Liver (tissue), 9 donors: ENCODE measurements around the gene TNS3. TPM values are rescaled to one million over a fixed set of nuclear protein-coding genes. Genes with fewer than 3 reads are reported as not detected.

Source experiments
- DNase-seq: peaks from one replicate; pipeline ENCODE4 v3.0.0-alpha.2; 2017; ENCODE audit warnings: low spot score
- H3K27ac ChIP-seq, 2 donors: one replicate each; pipeline ENCODE4 v1.7.0; 2013; ENCODE audit warnings: inconsistent platforms in 2 of 2, low read length in 2 of 2, control low read depth in 1 of 2, low read depth in 1 of 2, mild to moderate bottlenecking in 1 of 2
- H3K27me3 ChIP-seq, 4 donors: one replicate each; pipeline versions ENCODE4 v1.6.1 to v1.7.0; 2013; ENCODE audit warnings: low read length in 3 of 4, inconsistent platforms in 1 of 4, mild to moderate bottlenecking in 1 of 4, moderate library complexity in 1 of 4; ENCODE audit not compliant: control insufficient read depth in 4 of 4, insufficient read depth in 4 of 4
- H3K36me3 ChIP-seq, 4 donors: one replicate each; pipeline versions ENCODE4 v1.6.1 to v1.7.0; 2013; ENCODE audit warnings: low read length in 3 of 4, mild to moderate bottlenecking in 3 of 4, low read depth in 1 of 4, moderate library complexity in 1 of 4; ENCODE audit not compliant: control insufficient read depth in 4 of 4, insufficient read depth in 3 of 4
- H3K4me1 ChIP-seq, 4 donors: one replicate each; pipeline versions ENCODE4 v1.6.1 to v1.7.0; 2013; ENCODE audit warnings: low read length in 3 of 4, mild to moderate bottlenecking in 3 of 4, moderate library complexity in 1 of 4; ENCODE audit not compliant: control insufficient read depth in 4 of 4, insufficient read depth in 4 of 4
- H3K4me3 ChIP-seq, 3 donors: one replicate each; pipeline versions ENCODE4 v1.6.1 to v1.7.0; 2013; ENCODE audit warnings: low read length in 3 of 3, control low read depth in 1 of 3, low read depth in 1 of 3, mild to moderate bottlenecking in 1 of 3
- H3K9ac ChIP-seq, 2 donors: one replicate each; pipeline ENCODE4 v1.7.0; 2013; ENCODE audit warnings: low read length in 2 of 2, mild to moderate bottlenecking in 2 of 2, moderate library complexity in 2 of 2, control low read depth in 1 of 2, low read depth in 1 of 2
- H3K9me3 ChIP-seq, 4 donors: one replicate each; pipeline versions ENCODE4 v1.6.1 to v1.7.0; 2013; ENCODE audit warnings: low read length in 3 of 4; ENCODE audit not compliant: control insufficient read depth in 4 of 4
- EGR1 ChIP-seq, 2 donors: IDR thresholded peaks; 2 replicates each; pipeline ENCODE4 v1.6.1; 2016 to 2018; ENCODE audit warnings: antibody characterized with exemption in 2 of 2, low read depth in 2 of 2
- FOXA1 ChIP-seq: IDR thresholded peaks from 2 replicates; pipeline ENCODE4 v1.6.1; 2016; ENCODE audit warnings: antibody characterized with exemption
- FOXA2 ChIP-seq: IDR thresholded peaks from 2 replicates; pipeline ENCODE4 v1.6.1; 2016; ENCODE audit warnings: antibody characterized with exemption
- GABPA ChIP-seq, 2 donors: IDR thresholded peaks in 1 of 2; conservative IDR thresholded peaks in 1 of 2; 2 replicates each; pipeline ENCODE4 v1.6.1; 2016; ENCODE audit warnings: antibody characterized with exemption in 2 of 2, mild to moderate bottlenecking in 1 of 2, moderate library complexity in 1 of 2
- HNF4A ChIP-seq, 2 donors: conservative IDR thresholded peaks; 2 replicates each; pipeline ENCODE4 v1.6.1; 2016; ENCODE audit warnings: antibody characterized with exemption in 2 of 2, mild to moderate bottlenecking in 2 of 2
- HNF4G ChIP-seq: IDR thresholded peaks from 2 replicates; pipeline ENCODE4 v1.6.1; 2016; ENCODE audit warnings: antibody characterized with exemption
- JUND ChIP-seq, 2 donors: IDR thresholded peaks; 2 replicates each; pipeline ENCODE4 v1.6.1; 2016; ENCODE audit warnings: antibody characterized with exemption in 2 of 2
- NR2F2 ChIP-seq: IDR thresholded peaks from 2 replicates; pipeline ENCODE4 v1.6.1; 2016; ENCODE audit warnings: antibody characterized with exemption
- RAD21 ChIP-seq, 2 donors: IDR thresholded peaks; 2 replicates each; pipeline ENCODE4 v1.6.1; 2016; ENCODE audit warnings: antibody characterized with exemption in 2 of 2, mild to moderate bottlenecking in 2 of 2
- RXRA ChIP-seq, 2 donors: IDR thresholded peaks; 2 replicates each; pipeline ENCODE4 v1.6.1; 2017 to 2018; ENCODE audit warnings: antibody characterized with exemption in 2 of 2, mild to moderate bottlenecking in 1 of 2
- SP1 ChIP-seq: IDR thresholded peaks from 2 replicates; pipeline ENCODE4 v1.6.1; 2018; ENCODE audit warnings: antibody characterized with exemption, mild to moderate bottlenecking
- TAF1 ChIP-seq: conservative IDR thresholded peaks from 2 replicates; pipeline ENCODE4 v1.6.1; 2016; ENCODE audit warnings: antibody characterized with exemption, mild to moderate bottlenecking
- YY1 ChIP-seq: IDR thresholded peaks from 2 replicates; pipeline ENCODE4 v1.6.1; 2016; ENCODE audit warnings: antibody characterized with exemption, mild to moderate bottlenecking
- WGBS: extraction: QIAGEN DNeasy Blood & Tissue Kit; methylation state at CpG from one replicate; pipeline ENCODE4 v1.1.7; 2013; 5-methylcytosine and 5-hydroxymethylcytosine counted together
- polyA plus RNA-seq, 2 donors: library from polyadenylated mRNA; stranded (reverse) in 1 of 2; unstranded in 1 of 2; fragments of 200-250 nt in 1 of 2; fragments of >200 nt in 1 of 2; fragmentation: Nextera tagmentation in 1 of 2; extraction: Ambion mirVana in 1 of 2; gene quantifications; one replicate each; pipeline versions ENCODE4 v1.2.1 to v1.2.3, GENCODE V29; 2013 to 2015
- total RNA-seq, 2 donors: library from RNA; depleted of rRNA; stranded (reverse); fragments of >200 nt; gene quantifications; one replicate each; pipeline ENCODE4 v1.2.3, GENCODE V29; 2014
- TF ChIP-seq, protein P1 (sequence below): IDR thresholded peaks from 2 replicates; pipeline ENCODE4 v1.6.1; 2016; ENCODE audit warnings: antibody characterized with exemption
- TF ChIP-seq, protein P2 (sequence below): IDR thresholded peaks from 2 replicates; pipeline ENCODE4 v1.6.1; 2016; ENCODE audit warnings: antibody characterized with exemption, mild to moderate bottlenecking
- TF ChIP-seq, protein P3 (sequence below): IDR thresholded peaks from 2 replicates; pipeline ENCODE4 v1.6.1; 2016; ENCODE audit warnings: antibody characterized with exemption
- TF ChIP-seq, protein P4 (sequence below): IDR thresholded peaks from 2 replicates; pipeline ENCODE4 v1.6.1; 2016; ENCODE audit warnings: antibody characterized with exemption
- TF ChIP-seq, protein P5 (sequence below): fragments of 150-350 bp; IDR thresholded peaks from 2 replicates; pipeline ENCODE4 v1.5.1; 2017; ENCODE audit warnings: improper control_type of control experiment, low read depth, low read length; ENCODE audit not compliant: missing input control
- donor health status: healthy.
- donor health status: healthy.
- donor health status: healthy.
- donor health status: healthy.
- donor health status: healthy.

TNS3 gene
- total and polyA plus RNA-seq, 4 donors, result 16.8 to 100 (median 29.5) TPM

DNA sequence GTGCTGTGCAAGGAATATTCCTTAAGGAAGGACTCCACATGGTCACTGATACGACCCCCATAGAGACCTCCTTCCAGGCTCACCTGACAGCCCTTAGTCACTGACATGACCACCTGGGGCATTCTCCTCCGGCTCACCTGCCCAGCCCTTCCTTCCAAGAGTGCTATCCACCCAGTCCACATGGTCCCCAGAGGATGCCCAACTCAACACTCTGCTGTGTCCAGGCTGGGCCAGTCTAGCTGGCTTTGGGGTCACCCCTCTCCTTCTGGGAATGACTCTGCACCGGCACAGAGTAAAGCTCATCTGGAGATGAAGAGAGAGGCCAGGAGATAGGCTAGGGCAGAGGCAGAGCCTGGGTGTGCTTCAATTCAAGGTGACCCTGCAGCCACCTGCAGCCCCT, 300.8 kb downstream of the TNS3 start:
- Histone ChIP-seq H3K36me3 (peaks cover 12 to 80% (median 58%) of the 10 kb centered on the region in 4 donors), H3K9me3 (no peaks in the 10 kb centered on the region), H3K4me1 (peaks cover 0 to 19% (median 10%) of the 10 kb centered on the region in 4 donors), H3K9ac (no peak overlapping the region), H3K27me3 (no peaks in the 10 kb centered on the region), H3K4me3 (no peak overlapping the region), H3K27ac (no peak overlapping the region)
- 92% methylated on average over 3 of the region's 3 CpGs for WGBS
- no peak for DNase-seq
- no peak for TF ChIP-seq SP1
- TF ChIP-seq EGR1 (IDR thresholded peaks at IDR 0.05; ENCODE audit: low read depth in 2 of 2), result no peak
- TF ChIP-seq, protein P1, sequence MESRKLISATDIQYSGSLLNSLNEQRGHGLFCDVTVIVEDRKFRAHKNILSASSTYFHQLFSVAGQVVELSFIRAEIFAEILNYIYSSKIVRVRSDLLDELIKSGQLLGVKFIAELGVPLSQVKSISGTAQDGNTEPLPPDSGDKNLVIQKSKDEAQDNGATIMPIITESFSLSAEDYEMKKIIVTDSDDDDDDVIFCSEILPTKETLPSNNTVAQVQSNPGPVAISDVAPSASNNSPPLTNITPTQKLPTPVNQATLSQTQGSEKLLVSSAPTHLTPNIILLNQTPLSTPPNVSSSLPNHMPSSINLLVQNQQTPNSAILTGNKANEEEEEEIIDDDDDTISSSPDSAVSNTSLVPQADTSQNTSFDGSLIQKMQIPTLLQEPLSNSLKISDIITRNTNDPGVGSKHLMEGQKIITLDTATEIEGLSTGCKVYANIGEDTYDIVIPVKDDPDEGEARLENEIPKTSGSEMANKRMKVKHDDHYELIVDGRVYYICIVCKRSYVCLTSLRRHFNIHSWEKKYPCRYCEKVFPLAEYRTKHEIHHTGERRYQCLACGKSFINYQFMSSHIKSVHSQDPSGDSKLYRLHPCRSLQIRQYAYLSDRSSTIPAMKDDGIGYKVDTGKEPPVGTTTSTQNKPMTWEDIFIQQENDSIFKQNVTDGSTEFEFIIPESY, result no peak
- TF ChIP-seq, protein P2, sequence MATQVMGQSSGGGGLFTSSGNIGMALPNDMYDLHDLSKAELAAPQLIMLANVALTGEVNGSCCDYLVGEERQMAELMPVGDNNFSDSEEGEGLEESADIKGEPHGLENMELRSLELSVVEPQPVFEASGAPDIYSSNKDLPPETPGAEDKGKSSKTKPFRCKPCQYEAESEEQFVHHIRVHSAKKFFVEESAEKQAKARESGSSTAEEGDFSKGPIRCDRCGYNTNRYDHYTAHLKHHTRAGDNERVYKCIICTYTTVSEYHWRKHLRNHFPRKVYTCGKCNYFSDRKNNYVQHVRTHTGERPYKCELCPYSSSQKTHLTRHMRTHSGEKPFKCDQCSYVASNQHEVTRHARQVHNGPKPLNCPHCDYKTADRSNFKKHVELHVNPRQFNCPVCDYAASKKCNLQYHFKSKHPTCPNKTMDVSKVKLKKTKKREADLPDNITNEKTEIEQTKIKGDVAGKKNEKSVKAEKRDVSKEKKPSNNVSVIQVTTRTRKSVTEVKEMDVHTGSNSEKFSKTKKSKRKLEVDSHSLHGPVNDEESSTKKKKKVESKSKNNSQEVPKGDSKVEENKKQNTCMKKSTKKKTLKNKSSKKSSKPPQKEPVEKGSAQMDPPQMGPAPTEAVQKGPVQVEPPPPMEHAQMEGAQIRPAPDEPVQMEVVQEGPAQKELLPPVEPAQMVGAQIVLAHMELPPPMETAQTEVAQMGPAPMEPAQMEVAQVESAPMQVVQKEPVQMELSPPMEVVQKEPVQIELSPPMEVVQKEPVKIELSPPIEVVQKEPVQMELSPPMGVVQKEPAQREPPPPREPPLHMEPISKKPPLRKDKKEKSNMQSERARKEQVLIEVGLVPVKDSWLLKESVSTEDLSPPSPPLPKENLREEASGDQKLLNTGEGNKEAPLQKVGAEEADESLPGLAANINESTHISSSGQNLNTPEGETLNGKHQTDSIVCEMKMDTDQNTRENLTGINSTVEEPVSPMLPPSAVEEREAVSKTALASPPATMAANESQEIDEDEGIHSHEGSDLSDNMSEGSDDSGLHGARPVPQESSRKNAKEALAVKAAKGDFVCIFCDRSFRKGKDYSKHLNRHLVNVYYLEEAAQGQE, result no peak
- TF ChIP-seq RAD21 (IDR thresholded peaks at IDR 0.05), result no peak
- TF ChIP-seq, protein P3, sequence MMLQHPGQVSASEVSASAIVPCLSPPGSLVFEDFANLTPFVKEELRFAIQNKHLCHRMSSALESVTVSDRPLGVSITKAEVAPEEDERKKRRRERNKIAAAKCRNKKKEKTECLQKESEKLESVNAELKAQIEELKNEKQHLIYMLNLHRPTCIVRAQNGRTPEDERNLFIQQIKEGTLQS, result no peak
- no peak for TF ChIP-seq TAF1
- TF ChIP-seq FOXA1, result no peak
- no peak for TF ChIP-seq YY1
- TF ChIP-seq RXRA (IDR thresholded peaks at IDR 0.05), result no peak
- no peak for TF ChIP-seq GABPA (IDR thresholded peaks at IDR 0.05 in 1 of 2, conservative IDR thresholded peaks at IDR 0.05 in 1 of 2)
- TF ChIP-seq, protein P4, sequence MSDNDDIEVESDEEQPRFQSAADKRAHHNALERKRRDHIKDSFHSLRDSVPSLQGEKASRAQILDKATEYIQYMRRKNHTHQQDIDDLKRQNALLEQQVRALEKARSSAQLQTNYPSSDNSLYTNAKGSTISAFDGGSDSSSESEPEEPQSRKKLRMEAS, result no peak
- no peak for TF ChIP-seq HNF4A (conservative IDR thresholded peaks at IDR 0.05)
- TF ChIP-seq HNF4G, result no peak
- TF ChIP-seq FOXA2, result no peak
- no peak for TF ChIP-seq JUND (IDR thresholded peaks at IDR 0.05)
- TF ChIP-seq, protein P5, sequence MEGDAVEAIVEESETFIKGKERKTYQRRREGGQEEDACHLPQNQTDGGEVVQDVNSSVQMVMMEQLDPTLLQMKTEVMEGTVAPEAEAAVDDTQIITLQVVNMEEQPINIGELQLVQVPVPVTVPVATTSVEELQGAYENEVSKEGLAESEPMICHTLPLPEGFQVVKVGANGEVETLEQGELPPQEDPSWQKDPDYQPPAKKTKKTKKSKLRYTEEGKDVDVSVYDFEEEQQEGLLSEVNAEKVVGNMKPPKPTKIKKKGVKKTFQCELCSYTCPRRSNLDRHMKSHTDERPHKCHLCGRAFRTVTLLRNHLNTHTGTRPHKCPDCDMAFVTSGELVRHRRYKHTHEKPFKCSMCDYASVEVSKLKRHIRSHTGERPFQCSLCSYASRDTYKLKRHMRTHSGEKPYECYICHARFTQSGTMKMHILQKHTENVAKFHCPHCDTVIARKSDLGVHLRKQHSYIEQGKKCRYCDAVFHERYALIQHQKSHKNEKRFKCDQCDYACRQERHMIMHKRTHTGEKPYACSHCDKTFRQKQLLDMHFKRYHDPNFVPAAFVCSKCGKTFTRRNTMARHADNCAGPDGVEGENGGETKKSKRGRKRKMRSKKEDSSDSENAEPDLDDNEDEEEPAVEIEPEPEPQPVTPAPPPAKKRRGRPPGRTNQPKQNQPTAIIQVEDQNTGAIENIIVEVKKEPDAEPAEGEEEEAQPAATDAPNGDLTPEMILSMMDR, result no peak
- no peak for TF ChIP-seq NR2F2
